ENCODE measurements around the gene PTPRE.

Gene PTPRE

DNA sequence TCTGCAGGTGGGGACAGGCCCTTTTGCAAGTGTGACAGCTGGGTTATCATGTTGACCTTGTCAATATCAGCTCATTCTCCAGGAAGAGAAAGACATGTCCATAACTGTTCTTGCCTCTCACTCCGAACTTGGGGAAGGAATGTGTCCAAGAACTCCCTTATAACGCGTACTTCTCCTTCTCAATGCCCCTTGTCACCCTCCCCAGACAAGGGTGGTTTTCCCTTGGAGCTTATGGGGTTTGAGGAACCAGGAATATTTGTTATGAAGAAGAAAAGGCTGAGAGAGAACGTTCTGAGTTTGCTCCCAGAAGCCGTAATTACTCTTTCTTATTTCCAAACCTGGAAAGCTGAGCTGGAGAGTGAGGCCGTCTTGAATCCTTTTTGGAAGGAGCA is 141.9 kb downstream of the PTPRE start:
- DNase-seq, result no peak

DNA sequence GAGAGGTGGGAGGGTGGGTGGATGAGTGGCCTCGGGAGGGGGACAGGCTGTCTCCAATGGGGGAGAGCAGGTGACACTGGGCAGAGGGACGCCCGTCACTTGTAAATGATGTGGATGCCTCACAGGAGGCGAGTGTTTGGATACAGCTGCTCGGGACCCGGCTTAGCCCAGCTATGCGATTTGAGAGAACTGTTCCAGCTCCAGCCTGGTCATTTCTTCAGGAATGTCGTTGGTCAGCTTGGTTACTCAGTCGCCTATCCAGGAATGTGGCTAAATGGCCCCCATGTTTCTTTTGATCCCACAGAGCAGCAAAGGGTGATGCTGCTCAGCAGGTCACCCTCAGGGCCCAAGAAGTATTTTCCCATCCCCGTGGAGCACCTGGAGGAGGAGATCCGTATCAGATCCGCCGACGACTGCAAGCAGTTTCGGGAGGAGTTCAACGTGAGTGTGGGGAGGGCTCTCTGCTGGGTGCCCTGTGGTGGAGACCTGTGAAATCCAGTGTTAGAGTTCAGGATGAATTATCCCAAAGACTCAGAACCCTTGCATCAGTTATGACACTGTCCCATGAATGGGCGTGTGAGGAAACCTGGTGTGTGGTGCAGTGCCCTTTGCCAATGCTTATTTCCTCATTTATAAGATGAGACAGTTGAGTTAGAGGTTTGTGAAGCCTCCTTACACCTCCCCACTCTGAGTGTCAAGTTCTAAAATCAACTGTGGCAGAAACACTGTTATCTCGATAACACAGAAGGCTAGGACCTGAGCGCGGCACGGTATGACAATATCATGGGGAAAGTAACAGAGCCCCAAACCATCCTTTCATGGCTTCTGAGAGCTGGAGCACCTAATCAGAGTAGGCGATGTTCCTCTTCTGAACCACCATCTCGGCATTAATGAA is 142.6 kb downstream of the PTPRE start:
- no peak for DNase-seq

DNA sequence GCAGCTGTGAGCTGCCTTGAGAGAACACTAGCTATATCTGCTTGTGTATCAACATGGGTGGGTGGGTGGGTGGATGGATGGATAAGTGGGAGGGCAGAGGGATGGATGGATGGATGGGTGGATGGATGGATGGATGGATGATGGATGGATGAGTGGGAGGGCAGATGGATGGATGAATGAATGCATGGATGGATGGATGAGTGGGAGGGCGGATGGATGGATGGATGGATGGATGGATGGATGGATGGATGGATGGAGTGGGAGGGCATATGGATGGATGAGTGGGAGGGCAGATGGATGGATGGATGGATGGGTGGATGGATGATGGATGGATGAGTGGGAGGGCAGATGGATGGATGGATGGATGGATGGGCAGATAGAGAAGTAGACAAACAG is 143.2 kb downstream of the PTPRE start:
- DNase-seq, result no peak

DNA sequence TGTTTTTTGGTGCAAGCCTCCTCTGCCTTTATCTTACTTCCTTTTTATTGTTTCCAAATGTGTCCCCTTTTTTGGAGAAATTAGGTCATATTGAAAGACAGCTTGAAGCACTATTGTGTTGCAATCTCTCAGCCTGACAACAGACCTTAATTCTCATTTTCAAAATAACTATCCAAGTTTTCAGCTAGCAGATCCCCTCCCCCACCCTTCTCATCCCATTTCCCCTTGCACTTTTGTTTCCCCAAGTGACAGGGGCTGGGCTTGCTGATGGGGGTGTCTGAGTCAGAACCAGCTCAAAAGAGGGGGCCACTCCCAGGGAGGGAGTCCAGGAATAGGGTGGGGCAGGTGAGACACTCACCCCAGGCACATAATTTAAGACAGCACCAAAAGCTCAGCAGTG is 144.0 kb downstream of the PTPRE start:
- DNase-seq, result no peak

DNA sequence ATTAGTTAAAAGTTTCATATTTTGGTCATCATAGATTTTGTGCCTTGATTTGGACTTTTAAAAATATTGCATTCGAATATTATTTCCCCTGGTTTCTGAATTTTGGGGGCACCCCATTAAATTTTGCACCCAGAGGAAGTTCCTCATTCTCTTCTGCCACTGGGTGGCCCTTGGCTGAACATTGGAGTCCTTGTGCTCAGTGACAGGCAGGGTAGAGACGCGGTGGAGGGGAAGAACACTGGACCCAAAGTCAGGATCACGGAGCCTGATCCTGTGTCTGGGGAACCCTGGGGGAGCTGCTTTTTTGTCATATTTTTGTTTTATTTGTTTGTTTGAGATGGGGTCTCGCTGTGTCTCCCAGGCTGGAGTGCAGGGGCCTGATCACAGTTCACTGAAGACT is 144.6 kb downstream of the PTPRE start:
- no peak for DNase-seq

DNA sequence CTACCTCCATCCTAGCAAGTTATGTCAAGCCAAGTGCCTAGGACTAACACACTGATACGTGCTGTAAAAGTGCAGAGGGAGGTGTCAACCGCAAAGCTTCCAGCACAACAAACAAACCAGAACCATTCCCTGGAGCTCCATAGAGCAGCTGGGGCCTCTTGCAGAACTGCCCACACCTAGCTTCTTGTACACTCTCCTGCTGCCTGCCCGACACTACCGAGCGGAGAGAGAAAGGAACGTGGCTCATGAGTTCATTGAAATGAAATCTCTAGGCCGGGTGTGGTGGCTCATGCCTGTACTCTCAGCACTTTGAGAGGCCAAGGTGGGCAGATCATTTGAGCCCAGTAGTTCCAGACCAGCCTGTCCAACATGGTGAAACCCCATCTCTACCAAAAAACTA is 145.8 kb downstream of the PTPRE start:
- DNase-seq, result no peak

DNA sequence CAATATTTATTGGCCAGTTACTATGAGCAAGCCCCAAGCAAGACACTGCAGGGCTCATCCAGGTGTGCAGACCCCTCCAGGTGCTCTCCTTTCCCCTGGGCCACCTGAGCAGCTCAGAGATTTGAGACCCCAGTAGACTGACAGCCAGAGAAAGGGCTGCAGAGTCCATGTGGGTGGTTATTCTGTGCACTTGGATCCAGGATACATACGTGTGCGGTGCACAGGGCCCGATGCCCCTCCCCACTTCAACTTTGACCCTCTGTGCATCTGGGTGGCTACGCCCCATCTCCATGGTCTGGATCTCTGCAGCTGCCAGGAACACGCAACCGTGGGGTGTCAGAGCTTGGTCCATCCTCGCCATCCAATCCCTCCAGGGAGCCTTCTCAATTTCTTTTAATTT is 146.5 kb downstream of the PTPRE start:
- DNase-seq, result no peak

DNA sequence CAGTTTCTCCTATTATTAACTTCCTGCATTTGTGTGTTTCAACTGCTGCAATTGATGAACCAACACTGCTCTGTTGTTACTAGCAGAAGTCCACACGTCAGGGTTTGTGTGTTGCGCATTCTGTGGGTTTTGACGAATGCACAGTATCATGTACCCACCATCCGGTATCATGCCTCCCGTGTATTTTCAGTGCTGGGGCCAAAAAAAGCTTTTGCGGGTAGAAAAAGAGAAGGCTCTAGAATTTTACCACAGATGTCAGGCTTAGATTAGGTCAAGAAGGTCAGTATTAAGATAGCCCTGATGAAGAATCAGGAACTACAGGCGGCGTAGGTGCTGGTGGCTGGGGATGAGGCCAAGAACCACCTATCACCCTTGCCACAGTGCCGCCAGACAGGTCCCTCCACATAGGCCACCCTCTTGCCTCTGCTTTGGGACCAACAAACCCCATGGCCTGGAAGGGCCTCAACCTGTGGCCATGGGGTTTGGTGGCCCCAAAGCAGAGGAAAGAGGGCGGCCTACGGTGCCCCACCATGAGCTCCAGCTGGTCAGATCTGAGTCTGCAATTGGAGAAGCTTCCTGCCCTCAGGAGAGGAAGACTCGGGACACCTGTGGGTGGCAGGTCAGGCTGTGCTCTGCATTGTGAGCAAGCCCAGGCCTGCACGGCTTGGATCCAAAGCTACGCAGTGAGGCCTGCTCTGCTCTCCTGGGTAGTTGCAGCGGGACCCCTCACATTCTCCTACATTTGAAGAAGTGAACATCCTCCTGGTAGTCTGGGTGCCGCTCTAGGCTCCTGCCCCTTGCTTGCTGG is 147.5 kb downstream of the PTPRE start:
- DNase-seq, result no peak

DNA sequence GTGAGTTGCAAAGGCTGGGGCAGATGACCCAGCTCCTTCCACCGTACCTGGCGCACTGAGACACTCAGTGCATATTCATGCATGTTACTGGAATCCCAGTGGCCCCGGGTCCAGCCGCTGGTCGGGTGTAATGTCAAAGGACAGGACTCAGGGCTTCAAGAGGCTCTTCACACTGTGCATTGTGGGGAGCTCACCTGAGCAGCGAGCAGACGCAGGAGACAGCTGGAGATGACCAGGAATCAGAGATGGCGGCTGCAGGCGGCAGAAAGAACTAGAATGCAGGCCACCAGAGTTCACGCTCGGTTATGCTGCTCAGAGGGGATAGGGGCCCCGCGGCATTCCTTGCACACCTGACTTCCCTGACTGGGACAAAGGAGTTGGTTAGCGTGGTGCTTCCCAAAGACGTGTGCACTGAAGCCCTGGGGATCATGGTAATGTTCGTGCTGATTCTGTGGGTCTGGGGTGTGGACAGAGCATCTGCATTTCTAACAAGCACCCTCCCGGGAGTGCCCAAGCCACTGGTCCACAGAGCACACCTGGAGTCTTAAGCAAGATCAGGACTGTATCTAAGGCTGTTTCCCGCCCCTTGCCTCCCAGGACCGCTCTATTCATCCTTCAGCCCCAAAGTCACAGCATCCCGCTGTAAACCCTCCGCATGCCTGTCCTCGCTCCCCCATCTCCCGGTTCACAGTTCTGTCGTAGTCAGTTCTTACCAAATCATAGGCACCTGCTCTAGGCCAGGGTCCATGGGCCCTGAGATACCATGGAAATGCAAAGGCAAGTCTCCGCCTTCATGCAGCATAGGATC is 148.4 kb downstream of the PTPRE start:
- no peak for DNase-seq

DNA sequence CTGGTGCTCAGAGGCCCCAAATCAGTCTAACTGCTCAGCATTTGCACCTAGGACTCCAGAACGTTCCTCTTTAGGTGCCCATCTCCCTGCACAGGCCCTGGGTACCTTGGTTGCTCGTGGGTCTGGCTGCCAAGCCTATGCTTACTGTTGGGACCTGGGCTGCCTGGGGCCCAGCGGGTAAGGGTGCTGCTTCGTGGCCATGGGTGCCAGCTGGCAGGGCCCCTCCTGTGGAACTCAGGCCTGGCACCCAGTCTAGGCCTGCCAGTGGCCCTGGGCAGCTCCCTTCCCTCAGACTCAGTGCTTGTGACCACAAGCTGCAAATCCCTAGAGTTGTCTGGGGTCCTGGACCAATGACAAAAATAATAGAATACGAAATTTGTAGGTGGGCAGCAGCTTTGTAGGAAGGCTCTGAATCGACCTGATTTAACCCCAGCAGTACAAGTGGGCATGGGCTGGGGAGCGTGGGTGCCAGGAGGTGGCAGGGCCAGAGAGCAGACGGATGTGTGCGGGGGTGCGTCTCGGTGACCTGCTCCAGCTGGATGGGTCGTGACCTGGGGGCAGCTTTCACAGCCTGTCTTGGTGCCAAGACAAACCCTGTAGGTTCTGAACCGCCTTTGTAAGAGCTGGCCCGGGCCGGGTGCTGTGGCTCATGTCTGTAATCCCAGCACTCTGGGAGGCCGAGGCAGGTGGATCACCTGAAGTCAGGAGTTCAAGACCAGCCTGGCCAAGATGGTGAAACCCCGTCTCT is 149.6 kb downstream of the PTPRE start:
- DNase-seq, result no peak

DNA sequence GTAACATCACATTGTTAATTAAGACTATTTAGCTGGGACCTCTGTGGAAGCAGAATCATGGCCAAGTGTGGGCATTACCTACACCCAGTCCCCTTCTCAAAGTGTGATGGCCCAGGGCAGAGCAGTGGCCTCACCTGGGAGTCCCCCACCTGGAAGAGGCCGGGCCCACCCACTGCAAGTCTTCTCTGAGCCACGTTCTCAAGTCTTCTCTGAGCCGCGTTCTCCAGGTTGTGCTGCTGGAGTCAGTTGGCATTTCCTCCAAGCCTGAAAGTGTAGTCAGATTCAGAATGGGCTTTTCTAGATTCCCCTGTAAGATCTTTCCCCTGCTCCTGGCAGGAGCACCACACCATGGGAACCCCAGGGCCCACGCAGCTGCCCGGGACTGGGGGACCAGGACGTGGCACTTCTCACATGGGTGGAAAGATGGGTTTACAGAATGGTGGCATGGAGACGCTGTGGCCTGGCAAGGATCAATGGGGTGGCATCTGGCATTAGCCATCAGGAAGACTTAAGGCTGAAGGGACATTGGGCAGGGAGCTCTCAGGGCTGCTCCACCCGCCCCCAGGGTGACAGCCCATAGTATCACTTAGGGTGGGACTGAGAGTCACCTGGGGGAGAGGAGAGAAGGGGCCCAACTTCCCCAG is 151.3 kb downstream of the PTPRE start:
- no peak for DNase-seq

DNA sequence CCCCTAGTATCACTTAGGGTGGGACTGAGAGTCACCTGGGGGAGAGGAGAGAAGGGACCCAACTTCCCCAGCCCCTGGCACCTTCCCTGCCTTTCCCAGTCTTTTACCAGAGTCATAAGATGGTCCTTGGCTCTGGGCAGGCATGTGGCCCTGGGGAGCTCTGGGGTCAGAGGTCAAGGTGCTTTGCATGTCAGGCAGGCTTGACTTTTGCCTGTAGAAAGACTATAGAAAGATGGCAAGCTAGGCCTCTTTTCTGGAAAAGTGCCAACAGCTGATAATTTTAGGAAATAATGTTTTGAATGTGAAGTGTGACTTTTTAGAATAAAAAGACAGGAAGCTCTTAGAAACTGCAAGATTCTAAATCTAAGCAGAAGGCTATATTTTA is 151.8 kb downstream of the PTPRE start:
- DNase-seq, result no peak

DNA sequence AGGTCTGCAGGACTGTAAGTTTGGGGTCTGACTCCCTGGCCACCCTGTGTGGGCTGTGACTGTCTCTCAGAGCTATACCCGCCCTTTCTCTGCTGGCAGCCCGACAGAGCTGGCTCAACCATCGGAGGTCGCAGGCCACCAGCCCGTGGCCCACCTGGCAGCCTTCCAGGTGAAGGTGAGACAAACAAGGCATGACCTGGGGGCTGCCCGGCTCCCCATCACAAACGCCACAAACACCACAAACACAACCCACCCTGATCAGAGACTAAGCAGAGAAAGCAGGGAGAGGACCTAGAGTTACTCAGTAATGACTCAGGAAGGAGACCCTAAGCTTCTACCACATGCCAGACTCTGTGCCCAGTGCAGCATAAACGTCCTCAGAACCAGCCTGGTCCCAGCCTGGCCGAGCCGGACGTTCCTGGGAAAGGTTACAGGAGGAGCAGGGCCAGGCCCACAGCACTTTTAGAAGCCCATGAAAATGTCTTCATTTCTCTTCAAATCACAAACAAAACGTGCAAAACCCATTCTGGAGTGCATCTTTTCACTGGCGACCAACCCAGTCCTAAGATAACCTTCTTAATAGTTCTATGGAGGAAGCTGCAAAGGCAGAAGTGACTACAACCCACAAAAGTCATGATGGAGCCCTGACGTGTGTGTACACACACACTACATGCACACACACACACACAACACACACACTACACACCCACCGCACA is 152.5 kb downstream of the PTPRE start:
- no peak for DNase-seq

DNA sequence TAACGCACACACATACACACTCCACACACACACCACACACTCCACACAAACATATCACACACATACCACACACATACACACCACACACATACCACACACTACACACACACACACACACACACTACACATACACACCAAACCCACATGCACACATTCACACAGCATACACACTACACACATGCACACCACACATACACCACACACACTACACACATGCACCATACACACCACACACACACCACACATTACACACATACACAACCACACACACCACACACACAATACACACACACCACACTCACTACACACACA is 153.0 kb downstream of the PTPRE start:
- DNase-seq, result no peak

DNA sequence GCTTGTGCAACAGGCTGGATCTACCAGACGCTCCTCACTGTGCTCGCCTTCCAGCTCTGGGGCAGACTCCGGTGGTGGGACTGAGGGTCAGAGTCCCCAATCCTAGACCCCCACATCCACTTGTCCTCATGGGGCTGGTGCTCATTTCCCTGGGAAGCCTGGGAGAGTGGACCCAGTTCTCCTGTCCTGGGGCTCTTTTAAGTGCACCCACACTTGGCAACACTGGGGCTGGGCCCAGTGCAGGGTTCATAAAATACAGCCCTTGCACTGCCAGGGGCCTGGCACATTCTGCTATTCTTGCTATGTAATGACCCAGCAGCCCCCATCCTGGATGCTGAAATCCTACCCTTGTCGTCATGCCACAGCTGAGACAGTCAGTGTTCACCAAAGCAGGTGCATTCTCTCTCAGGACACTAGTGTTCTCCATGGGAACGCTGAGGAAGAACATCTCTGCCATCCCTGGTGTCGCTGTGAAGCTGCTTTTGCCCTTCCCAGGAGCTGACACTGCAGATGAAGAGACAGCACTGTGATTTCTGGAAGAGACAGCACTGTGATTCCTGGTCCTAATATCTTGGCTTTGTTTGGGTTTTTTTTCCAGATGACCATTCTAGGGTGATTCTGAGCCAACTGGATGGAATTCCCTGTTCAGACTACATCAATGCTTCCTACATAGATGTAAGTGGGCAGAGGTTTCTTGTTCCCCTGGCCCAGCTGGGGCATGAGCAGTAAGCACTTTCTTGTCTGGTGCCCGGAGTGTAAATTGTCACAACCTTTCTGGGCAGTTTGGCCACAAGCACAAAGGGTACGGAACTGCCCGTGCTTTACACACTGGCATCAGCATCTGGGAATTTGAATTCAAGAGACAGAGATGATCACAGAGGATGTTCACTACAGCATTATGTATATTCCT is 153.7 kb downstream of the PTPRE start:
- no peak for DNase-seq

DNA sequence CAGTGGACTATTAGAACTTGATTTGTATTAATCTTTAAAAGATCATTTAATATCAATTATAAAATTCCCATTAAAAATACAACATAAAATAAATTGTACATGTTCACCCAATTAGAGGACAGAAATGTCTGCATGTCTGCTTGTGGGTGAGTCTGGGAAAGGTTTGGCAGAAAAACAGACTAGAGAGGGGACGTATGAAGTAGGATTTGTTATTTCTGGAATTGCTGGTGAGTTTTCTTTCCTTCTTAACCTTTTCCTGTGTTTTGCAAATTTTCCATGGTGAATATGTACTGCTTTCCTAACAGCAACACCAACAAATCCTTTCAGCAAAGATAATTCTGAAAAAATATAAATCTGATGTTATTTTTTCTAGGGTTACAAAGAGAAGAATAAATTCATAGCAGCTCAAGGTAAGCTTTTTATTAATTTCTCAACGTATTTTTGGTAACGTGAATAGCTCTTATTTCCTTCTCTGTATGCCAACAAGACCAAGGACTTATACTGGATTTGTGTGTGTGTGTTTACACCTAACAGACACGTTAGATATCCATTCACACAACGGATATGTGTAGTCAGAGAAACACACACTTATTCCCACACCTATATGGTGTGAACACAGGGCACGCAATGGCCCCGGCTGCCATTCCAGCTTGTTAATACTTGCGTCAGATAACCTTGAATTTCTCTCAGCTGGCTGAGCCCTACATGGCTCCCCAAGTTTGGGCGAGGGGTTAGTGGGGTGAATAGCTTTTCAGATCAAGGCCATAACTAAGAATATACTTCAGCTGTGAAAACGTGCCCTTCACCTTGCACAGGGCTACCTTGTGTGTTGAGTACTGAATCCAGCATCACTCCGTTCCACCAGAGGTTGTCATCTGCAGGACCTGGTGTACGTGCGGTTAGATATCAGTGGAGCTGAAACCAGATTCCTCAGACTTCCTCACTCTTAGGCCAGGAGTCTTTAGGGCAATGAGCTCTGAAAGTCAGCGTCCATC is 154.7 kb downstream of the PTPRE start:
- no peak for DNase-seq

DNA sequence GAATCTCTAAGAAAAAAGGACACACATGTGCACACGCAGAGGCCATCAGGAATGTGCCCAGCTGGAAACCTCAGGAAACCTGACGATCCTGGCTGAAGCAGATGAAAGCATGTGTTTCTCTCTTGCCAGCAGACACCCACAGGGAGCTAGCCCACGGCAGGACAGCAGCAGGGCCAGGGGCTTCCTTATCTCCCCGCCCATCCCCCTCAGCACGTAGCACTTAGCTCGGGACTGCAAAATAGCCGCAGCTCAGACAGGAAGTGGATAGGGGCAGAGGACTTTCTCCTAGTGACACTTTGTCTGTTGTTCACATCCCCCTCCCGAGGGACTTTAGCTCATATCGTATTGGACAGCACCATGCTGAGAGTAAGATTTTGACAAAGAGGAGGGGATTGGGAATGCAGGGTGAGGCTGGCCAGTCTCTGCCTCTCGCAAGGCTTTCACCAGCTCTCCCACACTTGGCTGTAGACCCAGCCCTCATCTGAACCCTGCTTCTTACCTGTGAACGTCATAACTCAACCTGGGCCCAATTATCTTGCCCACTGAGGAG is 155.5 kb downstream of the PTPRE start:
- no peak for DNase-seq

DNA sequence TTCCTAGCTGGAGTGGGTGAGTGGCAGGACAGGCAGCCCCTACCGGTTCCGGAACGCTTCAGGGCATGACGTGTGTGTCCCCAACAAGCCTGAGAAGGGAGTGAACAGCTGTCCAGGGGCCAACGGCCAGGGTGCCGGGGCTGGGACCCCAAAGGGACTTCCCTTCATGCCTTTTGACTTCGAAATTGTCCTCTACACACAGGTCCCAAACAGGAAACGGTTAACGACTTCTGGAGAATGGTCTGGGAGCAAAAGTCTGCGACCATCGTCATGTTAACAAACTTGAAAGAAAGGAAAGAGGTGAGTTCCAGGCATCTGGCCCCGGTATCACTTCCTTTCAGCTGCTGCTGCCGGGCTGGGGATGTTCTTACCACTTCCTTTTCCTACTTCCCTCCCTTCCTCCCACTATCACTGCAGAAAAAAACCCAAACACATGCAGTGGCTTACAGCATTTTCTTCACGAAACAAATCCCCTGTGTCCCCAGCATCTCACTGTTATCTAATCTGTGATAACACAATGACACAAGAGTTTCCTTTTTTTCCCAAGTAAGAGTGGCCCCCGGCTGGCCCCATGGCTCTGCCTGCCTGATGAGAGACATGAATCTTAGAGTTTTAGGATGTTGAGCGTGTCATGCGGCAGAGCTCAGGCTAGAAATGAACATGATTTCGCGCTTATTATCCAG is 156.1 kb downstream of the PTPRE start:
- DNase-seq, result no peak

Measured in GOT3 (cell line).